GM19468 (cell line): ENCODE measurements around the gene FHIT.

Experiments used
- ATAC-seq: cut with Tn5 transposase; IDR thresholded peaks from one replicate; pipeline ENCODE4 v1.9.1; 2021; ENCODE audit warnings: mild to moderate bottlenecking, moderate library complexity, moderate number of reproducible peaks; ENCODE audit not compliant: unreplicated experiment; ENCODE audit errors: extremely low read depth

FHIT gene

GRCh38 chr3:60177726-60178125, 1073.5 kb downstream of the FHIT start:
- no peak for ATAC-seq

- ATAC-seq, result no peak
These were observed 1074.6 kb downstream of the FHIT start for GRCh38 chr3:60176614-60177013.

- no peak for ATAC-seq
These were observed 1075.6 kb downstream of the FHIT start for GRCh38 chr3:60175680-60176079.

GRCh38 chr3:60169755-60170154, 1081.5 kb downstream of the FHIT start:
- no peak for ATAC-seq

GRCh38 chr3:60167186-60167585, 1084.1 kb downstream of the FHIT start:
- no peak for ATAC-seq

- ATAC-seq, result no peak
These were observed 1090.2 kb downstream of the FHIT start for GRCh38 chr3:60160822-60161748.

- ATAC-seq, result no peak
These were observed 1091.0 kb downstream of the FHIT start for GRCh38 chr3:60160111-60160821.

- ATAC-seq, result no peak
These were observed 1093.2 kb downstream of the FHIT start for GRCh38 chr3:60158035-60158434.

- no peak for ATAC-seq
These were observed 1097.2 kb downstream of the FHIT start for GRCh38 chr3:60154011-60154410.

- no peak for ATAC-seq
These were observed 1097.8 kb downstream of the FHIT start for GRCh38 chr3:60153221-60153999.

GRCh38 chr3:60149501-60149900, 1101.8 kb downstream of the FHIT start:
- ATAC-seq, result no peak

- ATAC-seq, result no peak
These were observed 1103.9 kb downstream of the FHIT start for GRCh38 chr3:60147249-60147950.

GRCh38 chr3:60146121-60146520, 1105.1 kb downstream of the FHIT start:
- no peak for ATAC-seq

GRCh38 chr3:60144071-60144470, 1107.2 kb downstream of the FHIT start:
- no peak for ATAC-seq

GRCh38 chr3:60142009-60142408, 1109.2 kb downstream of the FHIT start:
- ATAC-seq, result no peak

GRCh38 chr3:60140160-60140559, 1111.1 kb downstream of the FHIT start:
- no peak for ATAC-seq

- ATAC-seq, result no peak
These were observed 1114.7 kb downstream of the FHIT start for GRCh38 chr3:60136601-60137000.

- ATAC-seq, result no peak
These were observed 1115.8 kb downstream of the FHIT start for GRCh38 chr3:60135474-60135873.

- ATAC-seq, result no peak
These were observed 1117.7 kb downstream of the FHIT start for GRCh38 chr3:60133269-60134162.
